Jurkat, Clone E6-1 (cell line): Measurements from ENCODE around the gene RFTN1.

Experiments used
- DNase-seq: peaks from one replicate; pipeline ENCODE4 v3.0.0-alpha.2; 2011; ENCODE audit warnings: low read depth, low spot score
- H3K4me3 ChIP-seq: 2 replicates; pipeline ENCODE4 v1.5.1; 2011; ENCODE audit warnings: mild to moderate bottlenecking, low read length, control low read depth, moderate library complexity

Gene RFTN1

DNA sequence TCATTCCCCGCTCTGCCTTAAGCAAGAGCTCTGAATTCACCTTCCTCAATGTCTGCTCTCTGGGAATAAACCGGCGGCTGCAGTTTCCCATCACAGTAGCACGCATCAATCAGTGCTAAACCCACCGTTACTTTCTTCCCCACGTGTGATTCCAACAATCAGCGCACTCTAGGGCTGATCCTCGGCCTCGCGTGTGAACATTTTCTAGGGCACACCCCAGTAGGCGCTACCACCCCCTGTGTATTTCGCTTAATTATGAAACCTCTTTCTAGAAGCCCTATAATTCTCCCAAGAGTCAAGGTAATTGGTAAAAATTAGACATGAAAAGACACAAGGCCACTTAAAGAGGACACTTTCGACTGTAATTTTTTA, 87.5 kb downstream of the RFTN1 start:
- DNase-seq: no peak
- no peak overlapping the region for H3K4me3 ChIP-seq

DNA sequence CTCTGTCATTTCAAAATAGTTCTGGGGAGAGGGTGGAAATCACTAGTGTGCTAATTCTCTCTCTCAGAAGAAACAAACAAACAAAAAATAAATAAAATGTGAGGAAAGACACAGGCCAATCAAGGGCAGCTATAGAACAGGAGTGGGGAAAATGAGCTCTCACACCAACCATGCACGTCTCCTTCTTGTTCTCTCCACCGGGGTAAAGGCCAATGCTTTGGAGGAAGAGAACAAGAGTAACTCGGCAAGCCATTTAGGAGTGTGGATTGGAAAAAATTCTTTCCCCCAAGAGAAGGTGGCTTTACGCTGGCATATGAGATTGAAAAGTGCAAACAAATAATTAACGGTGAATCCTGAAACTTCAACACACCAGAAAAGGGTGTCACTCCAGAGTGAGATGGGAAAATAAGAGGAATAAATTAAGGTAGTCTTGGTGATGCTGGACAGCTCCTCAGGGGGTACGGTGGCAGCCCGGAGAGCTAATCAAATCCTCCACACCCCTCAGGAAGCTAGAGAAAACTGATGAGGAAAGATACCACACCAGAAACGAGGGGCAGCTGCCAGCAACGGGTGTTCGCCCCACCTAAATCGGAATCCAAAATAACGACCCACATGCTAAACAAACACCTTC, 88.0 kb downstream of the RFTN1 start:
- no peak for DNase-seq
- no peak overlapping the region for H3K4me3 ChIP-seq

DNA sequence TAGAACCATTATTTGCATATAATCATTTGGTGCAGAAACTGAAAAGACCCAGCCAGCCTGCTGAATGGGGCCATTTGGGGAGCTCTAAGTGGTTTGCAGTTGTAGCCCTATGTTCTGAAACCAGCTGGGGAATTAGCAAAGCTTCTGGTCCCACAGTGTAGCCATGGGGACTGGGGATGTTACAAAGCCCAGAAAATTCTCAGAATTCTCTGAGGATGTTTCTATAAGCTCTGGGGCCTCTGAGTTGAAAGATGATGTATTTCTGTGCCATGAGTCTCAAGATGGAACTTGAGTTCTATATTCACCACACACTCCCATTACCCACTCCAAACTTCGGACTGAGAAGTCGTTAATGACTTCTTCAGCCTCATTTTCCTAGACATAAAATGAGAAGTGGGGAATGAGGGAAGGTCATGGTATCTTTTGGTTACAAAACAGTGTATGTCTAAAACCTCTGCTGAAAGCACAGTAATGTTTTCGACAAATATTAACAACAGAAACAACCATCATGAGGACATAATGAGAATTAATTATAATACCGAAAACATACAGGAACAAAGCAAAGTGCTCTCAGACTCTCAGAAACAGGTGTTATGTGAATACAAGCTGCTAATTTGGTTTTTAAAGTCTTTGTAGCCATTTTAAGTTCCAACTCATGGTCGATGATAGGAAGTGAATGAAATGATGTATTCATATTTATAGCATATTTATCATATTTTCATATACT, 89.4 kb downstream of the RFTN1 start:
- H3K4me3 ChIP-seq: no peak overlapping the region
- DNase-seq: no peak

DNA sequence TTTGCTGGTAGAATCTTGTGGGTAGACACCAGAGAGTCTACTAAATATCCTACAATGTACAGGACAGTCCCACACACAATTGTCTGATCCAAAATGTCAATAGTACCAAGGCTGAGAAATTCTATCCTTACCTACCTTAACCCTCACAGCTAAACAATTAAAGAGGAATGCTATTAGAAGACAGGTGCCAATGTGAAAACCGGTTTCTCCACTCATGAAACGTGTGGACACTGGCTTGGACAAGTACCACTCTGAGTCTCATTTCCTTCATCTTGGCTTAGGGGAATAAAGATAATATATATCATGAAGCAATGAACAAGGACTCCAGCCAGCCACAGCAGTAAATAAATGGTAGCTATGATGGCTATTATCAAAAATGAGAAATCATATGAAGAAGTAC, 90.2 kb downstream of the RFTN1 start:
- H3K4me3 ChIP-seq: no peak overlapping the region
- no peak for DNase-seq

DNA sequence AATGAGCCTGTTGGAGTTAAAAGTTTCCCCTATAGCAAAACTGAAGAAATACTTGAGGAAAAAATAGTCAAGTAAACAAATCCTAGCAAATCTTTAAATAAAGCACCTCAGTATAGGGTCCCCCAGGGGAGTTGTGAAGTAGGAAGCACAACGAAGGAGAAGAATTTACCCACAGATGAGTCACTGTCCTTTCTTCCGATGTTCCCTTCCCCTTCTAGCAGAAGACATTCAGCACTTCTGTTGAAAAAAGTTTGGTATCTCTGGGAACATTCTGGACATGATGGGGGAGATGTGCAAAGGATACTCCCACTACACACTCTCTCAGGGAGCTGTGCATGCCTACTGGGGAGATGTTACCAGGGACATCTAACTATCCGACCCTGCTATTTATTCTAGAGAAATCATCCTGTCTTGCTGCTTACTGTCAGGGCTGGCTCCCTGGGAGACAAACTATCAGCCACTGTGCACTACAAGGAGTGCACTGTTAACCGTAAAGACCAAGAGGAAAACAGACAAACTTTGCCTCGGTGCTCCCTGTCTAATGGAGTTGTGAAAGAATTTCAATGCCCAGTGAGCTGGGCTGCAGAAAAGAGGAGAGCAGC, 93.8 kb downstream of the RFTN1 start:
- no peak for DNase-seq
- no peak overlapping the region for H3K4me3 ChIP-seq

DNA sequence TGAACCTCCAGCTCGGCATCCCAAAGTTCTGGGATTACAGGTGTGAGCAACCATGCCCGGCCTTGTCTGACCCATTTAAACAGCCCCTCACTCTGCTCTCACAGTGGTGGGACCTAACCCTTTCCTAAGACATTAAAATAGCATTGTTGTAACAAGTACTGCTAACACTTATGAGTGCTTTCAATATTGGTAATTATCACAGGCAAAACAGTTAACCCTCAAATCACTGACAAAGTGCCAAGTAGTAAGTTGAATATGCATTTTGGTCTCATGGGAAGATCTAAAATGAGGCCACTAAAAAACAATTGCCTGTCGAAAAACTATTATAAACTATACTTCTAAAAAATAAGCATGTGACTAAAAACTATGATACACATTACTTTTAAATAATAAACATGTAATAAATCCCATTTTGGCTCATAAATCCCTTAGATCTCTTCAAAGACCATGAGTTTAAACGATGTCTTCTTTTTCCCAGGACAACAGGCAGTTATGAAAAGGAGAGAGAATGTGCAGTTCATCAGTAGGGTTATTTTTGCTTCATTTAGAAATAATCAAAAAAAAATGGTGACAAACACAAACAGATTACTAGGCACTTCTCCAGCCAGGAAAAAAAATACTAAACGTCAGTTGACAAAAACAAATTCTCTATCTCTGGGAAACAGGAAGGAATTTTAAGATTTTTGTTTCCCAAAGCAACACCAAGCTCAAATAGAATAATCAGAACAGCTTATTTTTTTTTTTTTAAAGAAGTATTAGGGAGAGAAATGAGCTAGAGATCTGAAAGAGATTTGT, 95.4 kb downstream of the RFTN1 start:
- DNase-seq: no peak

DNA sequence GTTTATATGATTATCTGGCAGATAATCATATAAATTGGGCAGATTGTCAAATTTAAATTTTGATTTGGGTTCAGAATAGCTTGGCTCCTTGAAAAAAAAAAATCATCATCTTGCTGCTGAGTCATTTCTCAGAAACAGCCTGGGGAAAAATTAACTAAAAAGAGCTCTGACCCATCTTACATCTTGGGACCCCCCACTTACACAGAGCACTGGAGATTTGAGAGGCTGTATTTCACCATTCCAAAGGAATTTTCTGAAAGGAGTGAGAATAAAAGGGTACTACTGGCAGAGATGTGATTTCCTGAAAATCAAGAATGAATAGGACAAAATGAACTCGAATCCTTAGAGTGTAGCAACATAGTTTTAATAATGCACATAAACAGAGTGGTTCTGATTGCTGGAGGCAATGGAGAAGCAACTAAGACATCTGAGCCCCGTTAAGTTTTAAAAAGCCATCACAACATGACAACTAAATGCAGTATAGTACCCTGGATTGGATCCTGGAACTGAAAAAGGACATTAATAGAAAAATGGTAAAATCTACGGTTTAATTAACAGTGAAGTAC, 97.5 kb downstream of the RFTN1 start:
- no peak overlapping the region for H3K4me3 ChIP-seq
- no peak for DNase-seq

More for the DNA sequence above, 95.4 kb downstream of the RFTN1 start:
- H3K4me3 ChIP-seq: no peak overlapping the region

DNA sequence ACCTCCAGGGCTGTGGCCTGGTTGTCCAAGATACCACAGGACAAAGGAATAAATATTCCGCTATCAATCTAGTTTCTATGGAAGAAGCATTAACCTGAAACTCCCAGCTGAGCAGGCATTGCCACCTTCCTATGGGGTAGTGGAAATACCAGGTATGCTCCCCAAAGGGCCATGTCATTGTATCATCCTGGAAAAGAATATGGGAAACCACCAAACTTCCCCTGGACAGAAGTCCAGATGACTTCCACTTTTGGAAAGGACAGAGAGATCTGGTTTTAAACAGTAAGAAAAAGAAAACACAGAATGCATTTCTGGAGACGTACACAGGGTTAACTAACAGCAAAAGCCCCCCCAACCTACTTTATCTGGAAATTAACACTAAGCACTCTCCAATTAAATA, 100.2 kb downstream of the RFTN1 start:
- H3K4me3 ChIP-seq: no peak overlapping the region
- DNase-seq: no peak

DNA sequence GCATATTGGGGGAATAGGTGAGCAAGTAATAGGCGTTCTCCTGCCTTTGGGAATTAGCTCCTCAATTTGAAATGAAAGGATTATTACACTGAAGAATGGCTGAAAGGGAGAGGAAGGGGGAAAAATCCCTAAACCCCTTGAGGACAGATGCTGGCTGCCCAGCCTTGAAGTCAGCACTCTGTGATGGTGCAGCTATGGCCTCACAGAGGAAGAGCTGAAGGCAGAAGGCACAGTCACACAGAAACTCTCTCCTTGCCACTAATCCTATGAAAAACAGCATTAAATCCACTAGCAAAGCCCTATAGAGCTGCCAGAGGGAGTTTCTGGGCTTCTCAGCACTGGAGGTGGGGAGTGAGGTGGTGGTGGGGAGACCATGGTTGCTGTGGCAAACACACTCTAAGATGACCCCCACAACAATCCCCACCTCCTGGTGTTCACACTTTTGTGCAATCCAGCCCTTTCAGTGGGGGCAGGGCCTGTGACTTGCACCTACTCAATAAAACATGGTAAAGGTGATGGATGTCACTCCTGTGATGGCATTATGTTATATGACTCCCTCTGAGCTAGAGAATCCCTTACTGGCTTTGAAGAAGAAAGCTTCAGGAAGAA, 101.2 kb downstream of the RFTN1 start:
- H3K4me3 ChIP-seq: no peak overlapping the region
- DNase-seq: no peak

DNA sequence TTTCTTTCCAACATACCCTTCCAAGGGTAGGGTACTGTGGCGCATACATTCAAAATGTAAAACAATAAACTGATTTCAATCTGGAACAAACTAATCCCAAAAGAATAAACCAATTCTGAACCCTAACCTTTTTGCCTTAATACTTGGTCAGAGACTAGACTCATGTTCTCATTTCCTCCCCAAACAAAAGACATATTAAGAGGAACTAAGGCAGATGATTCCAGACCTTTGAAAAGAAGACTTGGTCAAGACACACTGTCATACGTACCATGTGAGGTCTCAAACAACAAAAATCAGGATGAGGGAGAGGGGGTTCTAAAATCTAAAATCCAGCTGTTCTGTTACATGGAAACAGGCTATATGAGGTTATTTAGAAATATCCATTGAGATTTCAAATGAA, 102.1 kb downstream of the RFTN1 start:
- no peak overlapping the region for H3K4me3 ChIP-seq
- no peak for DNase-seq

DNA sequence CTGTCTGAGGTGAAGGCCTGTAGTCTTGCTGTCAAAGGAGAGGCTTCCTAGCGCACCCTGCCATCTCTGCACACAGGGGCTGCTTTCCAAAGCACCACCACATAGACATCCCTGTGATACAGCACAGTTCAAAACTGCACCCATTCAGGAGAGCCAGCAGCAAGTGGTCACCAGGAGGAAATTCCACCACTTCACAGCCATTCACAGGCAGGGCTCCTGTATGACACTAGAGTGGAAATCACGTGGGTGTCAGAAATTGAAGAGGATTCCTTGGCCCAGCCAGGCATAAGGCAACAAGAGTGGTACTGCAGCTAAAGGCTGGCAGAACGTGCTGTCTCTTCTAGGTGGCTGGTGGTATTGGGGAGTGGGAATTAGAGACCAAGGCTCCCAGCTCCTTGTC, 102.8 kb downstream of the RFTN1 start:
- no peak for DNase-seq
- no peak overlapping the region for H3K4me3 ChIP-seq

DNA sequence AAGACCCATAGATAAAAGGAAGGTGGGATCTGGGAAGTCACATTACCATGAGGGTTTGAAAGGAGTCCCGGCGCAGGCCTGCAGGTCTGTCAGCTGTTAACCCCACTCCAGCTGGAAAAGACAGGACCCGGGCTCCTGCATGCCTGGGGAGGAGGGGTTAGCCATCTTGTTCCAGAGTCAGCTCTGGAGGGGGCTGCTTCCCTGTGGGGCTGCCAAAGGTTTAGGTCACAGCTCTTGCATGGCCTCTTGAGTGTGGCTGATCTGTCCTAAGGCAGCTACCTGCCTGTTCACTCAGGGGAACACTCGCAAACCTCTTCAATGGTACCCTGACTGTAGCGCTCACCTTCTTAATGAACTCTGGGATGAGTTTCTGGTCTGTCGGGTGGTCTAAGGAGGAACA, 104.5 kb downstream of the RFTN1 start:
- no peak for DNase-seq
- H3K4me3 ChIP-seq: no peak overlapping the region

DNA sequence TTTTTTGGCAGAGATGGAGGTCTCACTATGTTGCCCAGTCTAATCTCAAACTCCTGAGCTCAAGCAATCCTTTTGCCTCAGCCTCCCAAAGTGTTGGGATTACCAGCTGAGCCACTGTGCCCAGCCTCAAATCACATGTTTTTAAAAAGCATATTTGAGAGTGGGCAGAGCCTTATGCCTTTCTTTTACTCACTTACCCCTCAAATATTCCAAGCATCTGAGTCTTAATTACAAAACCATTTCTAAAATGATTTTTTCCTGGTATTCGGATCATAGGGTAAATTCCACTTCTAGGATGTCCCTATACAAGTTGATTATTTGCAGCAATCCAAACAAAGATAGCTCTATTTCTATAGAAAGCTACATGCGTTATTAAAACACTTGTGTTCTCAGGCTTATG, 106.1 kb downstream of the RFTN1 start:
- DNase-seq: no peak
- H3K4me3 ChIP-seq: no peak overlapping the region

DNA sequence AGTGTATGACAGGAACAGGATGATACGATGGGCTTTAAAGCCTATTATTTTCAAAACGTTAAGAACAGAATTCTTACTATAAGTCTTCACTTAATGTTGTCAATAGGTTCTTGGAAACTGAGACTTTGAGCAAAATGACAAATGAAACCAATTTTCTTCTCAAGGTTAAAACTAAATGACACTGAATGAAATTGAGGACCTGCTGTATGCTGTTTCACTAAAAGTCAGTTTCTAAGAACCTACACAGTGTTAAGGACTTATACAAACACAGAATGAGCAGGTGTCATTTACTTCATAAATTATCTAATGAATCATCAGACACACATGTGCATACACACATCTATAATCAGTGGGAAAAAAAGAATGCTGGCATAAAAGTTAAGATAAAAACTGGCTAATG, 106.9 kb downstream of the RFTN1 start:
- DNase-seq: no peak
- H3K4me3 ChIP-seq: no peak overlapping the region

DNA sequence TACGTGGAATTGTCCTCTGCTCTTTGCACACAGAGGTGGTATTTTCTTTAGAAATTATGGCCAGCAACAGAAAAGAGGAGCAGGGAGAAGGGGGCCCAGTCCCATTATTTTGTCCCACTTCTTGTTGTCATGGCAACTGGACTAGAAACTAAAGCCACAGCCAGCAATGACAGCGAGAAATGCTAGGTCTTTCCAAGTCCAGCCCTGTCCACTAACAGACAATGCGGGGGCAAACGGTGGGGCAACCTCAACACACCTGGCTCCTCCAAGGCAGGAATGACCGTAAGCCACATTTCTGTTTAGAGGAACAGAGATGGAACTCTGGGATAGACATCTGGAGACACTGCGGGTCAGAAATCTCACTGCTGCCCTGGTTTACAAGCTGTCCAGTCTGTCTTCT, 107.3 kb downstream of the RFTN1 start:
- DNase-seq: no peak
- H3K4me3 ChIP-seq: no peak overlapping the region

DNA sequence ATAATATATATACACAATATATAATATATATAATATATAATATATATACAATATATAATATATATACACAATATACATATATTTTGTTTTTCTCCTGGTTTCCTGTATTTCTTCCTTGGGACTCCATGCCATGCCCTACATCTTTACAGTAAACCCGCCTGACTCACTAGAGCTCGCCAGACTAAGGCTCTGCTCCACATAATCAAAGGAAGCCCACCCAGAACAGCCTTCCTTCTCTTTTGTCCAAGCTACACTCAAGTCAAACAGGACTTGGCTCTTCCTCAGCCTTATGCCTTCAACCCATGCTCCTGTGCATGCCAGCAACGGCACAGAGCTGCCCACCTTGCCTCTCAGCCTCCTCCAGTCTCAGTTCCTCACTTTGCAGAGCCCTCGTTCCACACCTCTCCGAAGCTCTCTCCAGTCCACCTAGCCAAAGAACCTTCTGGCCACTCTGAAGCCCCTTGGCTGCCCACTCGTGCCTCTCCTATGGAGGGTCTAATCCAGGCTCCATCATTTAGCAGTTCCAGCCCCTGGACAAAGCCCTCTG, 109.1 kb downstream of the RFTN1 start:
- no peak for DNase-seq

DNA sequence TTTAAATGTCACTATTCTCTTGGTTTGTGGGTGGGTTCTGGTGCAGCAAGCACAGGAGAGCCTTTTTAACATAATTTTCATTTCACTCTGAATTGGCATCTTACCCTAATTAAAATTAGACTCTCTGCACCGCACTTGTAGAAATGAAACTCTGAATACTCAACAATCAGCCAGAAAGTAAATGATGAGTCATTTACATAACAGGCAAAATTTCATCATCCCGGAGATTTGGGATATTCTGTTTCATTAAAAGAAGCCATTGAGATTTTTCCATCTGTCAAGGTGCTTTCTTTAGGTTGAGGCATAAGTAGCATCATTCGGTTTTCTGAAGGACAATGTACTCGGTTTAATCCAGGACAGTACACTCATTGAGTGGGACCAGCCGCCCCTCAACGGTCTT, 111.0 kb downstream of the RFTN1 start:
- no peak for DNase-seq
- H3K4me3 ChIP-seq: no peak overlapping the region

More for the DNA sequence above, 109.1 kb downstream of the RFTN1 start:
- H3K4me3 ChIP-seq: no peak overlapping the region

DNA sequence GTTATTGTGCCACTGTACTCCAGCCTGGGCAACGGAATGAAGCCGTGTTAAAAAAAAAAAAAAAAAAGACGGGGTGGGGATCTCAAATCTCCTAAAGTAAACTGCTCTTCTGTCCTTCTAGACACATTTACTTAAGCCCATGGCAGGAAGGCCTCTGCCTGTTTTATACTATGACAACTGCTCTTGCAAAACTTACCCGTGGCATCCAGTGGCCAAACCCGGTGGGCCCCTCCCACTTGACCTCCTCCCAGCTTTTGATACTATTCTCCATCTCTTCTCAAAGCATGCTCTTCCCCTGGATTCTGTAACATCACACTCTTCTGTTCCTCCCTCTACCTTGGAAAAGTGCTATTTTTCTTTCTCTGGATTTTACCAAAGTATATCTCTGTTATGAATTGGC, 112.2 kb downstream of the RFTN1 start:
- H3K4me3 ChIP-seq: no peak overlapping the region
- no peak for DNase-seq
